Osteocyte (in vitro differentiated cells): ENCODE results near the gene FREY1. TPM values are rescaled to one million over a fixed set of nuclear protein-coding genes. Genes with fewer than 3 reads are reported as not detected.

Source experiments
- DNase-seq: peaks from one replicate; pipeline ENCODE4 v3.0.0; 2021; ENCODE audit warnings: mixed read lengths; ENCODE audit not compliant: unreplicated experiment; ENCODE audit errors: extremely low spot score
- H3K27ac Mint-ChIP-seq: one replicate; pipeline ENCODE4 v1.8.0; 2021; ENCODE audit warnings: mild to moderate bottlenecking, mixed read lengths; ENCODE audit not compliant: unreplicated experiment
- H3K27me3 Mint-ChIP-seq: one replicate; pipeline ENCODE4 v1.8.0; 2021; ENCODE audit warnings: mixed read lengths; ENCODE audit not compliant: unreplicated experiment
- H3K36me3 Mint-ChIP-seq: one replicate; pipeline ENCODE4 v1.8.0; 2021; ENCODE audit warnings: mixed read lengths; ENCODE audit not compliant: unreplicated experiment
- H3K4me1 Mint-ChIP-seq: one replicate; pipeline ENCODE4 v1.8.0; 2021; ENCODE audit warnings: mixed read lengths; ENCODE audit not compliant: unreplicated experiment
- H3K4me3 Mint-ChIP-seq: one replicate; pipeline ENCODE4 v1.8.0; 2021; ENCODE audit warnings: mild to moderate bottlenecking, moderate library complexity, mixed read lengths; ENCODE audit not compliant: unreplicated experiment
- H3K9me3 Mint-ChIP-seq: one replicate; pipeline ENCODE4 v1.8.0; 2021; ENCODE audit warnings: mixed read lengths; ENCODE audit not compliant: unreplicated experiment
- CTCF ChIP-seq: fragments of 200-600 bp; sonication (generic); IDR thresholded peaks from 2 replicates; pipeline ENCODE4 v1.5.0; 2021; ENCODE audit warnings: antibody characterized with exemption, mild to moderate bottlenecking, moderate library complexity
- total RNA-seq: library from RNA; stranded (reverse); gene quantifications from 2 replicates; pipeline ENCODE4 v1.2.1, GENCODE V29; 2021

The FREY1 gene
- total RNA-seq, 1 donor from 2014 or later: 0.81 TPM

- Mint-ChIP-seq H3K4me1 (peaks cover 3% of the 10 kb centered on the region), H3K36me3 (peaks cover 11% of the 10 kb centered on the region), H3K27me3 (peaks cover 5% of the 10 kb centered on the region), H3K9me3 (no peaks in the 10 kb centered on the region), H3K27ac (no peak within 1 kb of the TSS), H3K4me3 (peak within 1 kb of the TSS; percentile 71)
- TF ChIP-seq CTCF: no peak
- DNase-seq: no peak
Observed at GRCh38 chr11:45885274-45885920, 21.7 kb downstream of the FREY1 start, which contains the start of gene MAPK8IP1. TSS of gene MAPK8IP1 (plus strand) at chr11:45885651. CDS start at chr11:45885821, 170 bp downstream.

- Mint-ChIP-seq H3K4me3 (peak overlapping the region; percentile 71), H3K4me1 (peaks cover 3% of the 10 kb centered on the region), H3K27me3 (peaks cover 5% of the 10 kb centered on the region), H3K9me3 (no peaks in the 10 kb centered on the region), H3K27ac (no peak overlapping the region), H3K36me3 (peaks cover 13% of the 10 kb centered on the region)
- TF ChIP-seq CTCF: no peak
- no peak for DNase-seq
Observed at GRCh38 chr11:45884596-45885185, 22.4 kb downstream of the FREY1 start.

- Mint-ChIP-seq H3K27ac (no peak overlapping the region), H3K9me3 (no peaks in the 10 kb centered on the region), H3K36me3 (peaks cover 21% of the 10 kb centered on the region), H3K4me3 (no peak overlapping the region), H3K27me3 (peaks cover 2% of the 10 kb centered on the region), H3K4me1 (peaks cover 3% of the 10 kb centered on the region)
- DNase-seq: no peak
- no peak for TF ChIP-seq CTCF
Observed at GRCh38 chr11:45881708-45882368, 25.2 kb downstream of the FREY1 start.

GRCh38 chr11:45880772-45881570 is 26.1 kb downstream of the FREY1 start:
- Mint-ChIP-seq H3K4me3 (no peak overlapping the region), H3K36me3 (peaks cover 21% of the 10 kb centered on the region), H3K4me1 (peaks cover 3% of the 10 kb centered on the region), H3K9me3 (no peaks in the 10 kb centered on the region), H3K27ac (no peak overlapping the region), H3K27me3 (peaks cover 2% of the 10 kb centered on the region)
- no peak for TF ChIP-seq CTCF
- no peak for DNase-seq
